ENCODE data around the gene CST5.

DNA sequence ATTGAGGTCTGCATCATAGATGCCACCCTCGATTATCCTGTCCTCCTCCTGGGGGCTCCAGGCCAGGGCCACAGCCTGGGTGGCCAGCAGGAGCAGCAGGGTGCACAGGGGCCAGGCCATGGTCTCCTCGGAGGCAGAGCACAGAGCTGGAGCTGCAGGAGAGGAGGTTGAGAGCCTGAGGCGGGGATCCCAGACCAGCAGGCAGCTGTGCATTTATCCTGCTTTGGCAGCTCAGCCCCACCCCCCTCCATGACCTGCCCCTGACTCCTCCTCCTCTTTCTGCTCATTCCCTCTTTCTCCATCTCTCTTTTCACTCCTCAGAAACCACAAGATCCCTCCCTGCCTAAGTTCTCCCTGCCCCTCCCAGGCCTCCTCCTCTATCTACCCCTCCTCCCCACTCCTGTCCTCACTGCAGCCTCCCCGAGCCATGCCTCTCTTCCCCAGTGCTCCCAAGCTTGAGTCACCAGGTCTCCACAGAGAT is 53.0 kb downstream of the CST5 start, which contains the start of gene CST2:
- TF ChIP-seq EZH2 (IDR thresholded peaks at IDR 0.05; ENCODE audit: low read length): no peak
- TF ChIP-seq, protein P1, sequence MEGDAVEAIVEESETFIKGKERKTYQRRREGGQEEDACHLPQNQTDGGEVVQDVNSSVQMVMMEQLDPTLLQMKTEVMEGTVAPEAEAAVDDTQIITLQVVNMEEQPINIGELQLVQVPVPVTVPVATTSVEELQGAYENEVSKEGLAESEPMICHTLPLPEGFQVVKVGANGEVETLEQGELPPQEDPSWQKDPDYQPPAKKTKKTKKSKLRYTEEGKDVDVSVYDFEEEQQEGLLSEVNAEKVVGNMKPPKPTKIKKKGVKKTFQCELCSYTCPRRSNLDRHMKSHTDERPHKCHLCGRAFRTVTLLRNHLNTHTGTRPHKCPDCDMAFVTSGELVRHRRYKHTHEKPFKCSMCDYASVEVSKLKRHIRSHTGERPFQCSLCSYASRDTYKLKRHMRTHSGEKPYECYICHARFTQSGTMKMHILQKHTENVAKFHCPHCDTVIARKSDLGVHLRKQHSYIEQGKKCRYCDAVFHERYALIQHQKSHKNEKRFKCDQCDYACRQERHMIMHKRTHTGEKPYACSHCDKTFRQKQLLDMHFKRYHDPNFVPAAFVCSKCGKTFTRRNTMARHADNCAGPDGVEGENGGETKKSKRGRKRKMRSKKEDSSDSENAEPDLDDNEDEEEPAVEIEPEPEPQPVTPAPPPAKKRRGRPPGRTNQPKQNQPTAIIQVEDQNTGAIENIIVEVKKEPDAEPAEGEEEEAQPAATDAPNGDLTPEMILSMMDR (optimal IDR thresholded peaks at IDR 0.05 in 1 of 3, IDR thresholded peaks at IDR 0.05 in 1 of 3, conservative IDR thresholded peaks at IDR 0.05 in 1 of 3; ENCODE audit: extremely low read depth in 1 of 3, insufficient read depth in 2 of 3, low read length in 3 of 3): no peak

Data from keratinocyte (primary cell).